Measurements from ENCODE around the gene ZNF521.

The ZNF521 gene

GRCh38 chr18:25100418-25100817, 251.5 kb downstream of the ZNF521 start:
- no peak overlapping the region for H3K4me3 ChIP-seq (ENCODE audit: low read length)
- DNase-seq (ENCODE audit: low read depth), result no peak
- TF ChIP-seq CTCF (IDR thresholded peaks at IDR 0.05; ENCODE audit: insufficient read depth, low read depth, low read length, missing control alignments), result no peak

DNA sequence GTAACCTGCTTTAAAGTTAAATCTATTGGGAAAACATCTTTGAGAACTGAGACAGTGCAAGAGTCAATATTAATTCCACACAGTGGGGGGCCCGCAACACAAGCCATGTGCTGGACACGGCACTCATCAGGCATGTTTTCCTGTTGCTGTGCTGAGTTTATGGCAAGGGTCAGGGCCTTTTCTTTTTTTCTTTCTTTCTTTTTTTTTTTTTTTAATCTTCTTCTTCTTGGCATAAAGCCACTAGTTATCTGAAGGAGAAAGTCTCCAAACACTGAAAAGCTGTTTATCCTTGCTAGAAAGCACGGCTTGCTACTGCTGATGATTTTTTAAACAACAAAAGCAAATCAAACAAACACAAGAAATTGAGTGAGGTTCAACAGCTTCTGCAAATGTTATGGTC, 252.1 kb downstream of the ZNF521 start:
- no peak overlapping the region for H3K4me3 ChIP-seq (ENCODE audit: low read length)
- DNase-seq (ENCODE audit: low read depth), result no peak
- TF ChIP-seq CTCF (IDR thresholded peaks at IDR 0.05; ENCODE audit: insufficient read depth, low read depth, low read length, missing control alignments), result no peak

GRCh38 chr18:25097569-25098056, 254.4 kb downstream of the ZNF521 start:
- TF ChIP-seq CTCF (IDR thresholded peaks at IDR 0.05; ENCODE audit: insufficient read depth, low read depth, low read length, missing control alignments), result no peak
- no peak overlapping the region for H3K4me3 ChIP-seq (ENCODE audit: low read length)
- DNase-seq (ENCODE audit: low read depth), result no peak

DNA sequence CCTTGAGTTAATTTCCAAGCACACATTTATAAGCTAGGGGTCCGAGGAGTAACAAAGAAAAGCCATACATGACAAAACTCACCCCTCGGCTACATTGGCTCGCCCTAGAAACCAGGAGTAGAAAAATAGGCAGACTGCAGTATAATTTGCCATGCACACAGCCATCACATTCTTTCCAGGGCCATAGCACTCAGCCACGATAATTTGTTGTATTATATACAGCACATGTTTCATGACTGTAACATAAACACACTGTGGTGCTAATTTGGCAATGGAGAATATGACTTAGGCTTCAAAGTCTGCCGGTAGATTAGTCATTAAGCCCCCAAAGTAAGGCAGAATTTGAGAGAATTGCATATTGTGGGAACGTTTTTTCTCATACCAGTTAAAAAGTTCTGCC, 254.9 kb downstream of the ZNF521 start:
- no peak for DNase-seq (ENCODE audit: low read depth)
- no peak overlapping the region for H3K4me3 ChIP-seq (ENCODE audit: low read length)
- TF ChIP-seq CTCF (IDR thresholded peaks at IDR 0.05; ENCODE audit: insufficient read depth, low read depth, low read length, missing control alignments), result no peak

GRCh38 chr18:25093141-25093540, 258.8 kb downstream of the ZNF521 start:
- no peak overlapping the region for H3K4me3 ChIP-seq (ENCODE audit: low read length)
- no peak for TF ChIP-seq CTCF (IDR thresholded peaks at IDR 0.05; ENCODE audit: insufficient read depth, low read depth, low read length, missing control alignments)
- DNase-seq (ENCODE audit: low read depth), result peak; percentile 36

GRCh38 chr18:25089470-25089869, 262.5 kb downstream of the ZNF521 start:
- H3K4me3 ChIP-seq (ENCODE audit: low read length), result no peak overlapping the region
- peak; percentile 79 for DNase-seq (ENCODE audit: low read depth)
- no peak for TF ChIP-seq CTCF (IDR thresholded peaks at IDR 0.05; ENCODE audit: insufficient read depth, low read depth, low read length, missing control alignments)

GRCh38 chr18:25086876-25087275, 265.1 kb downstream of the ZNF521 start:
- no peak for TF ChIP-seq CTCF (IDR thresholded peaks at IDR 0.05; ENCODE audit: insufficient read depth, low read depth, low read length, missing control alignments)
- no peak for DNase-seq (ENCODE audit: low read depth)
- H3K4me3 ChIP-seq (ENCODE audit: low read length), result no peak overlapping the region

All from epithelial cell of esophagus (primary cell).